Tibial artery (tissue), 4 donors: ENCODE measurements around the gene EPX.

ENCODE experiments used
- DNase-seq, 2 donors: peaks; one replicate each; pipeline ENCODE4 v3.0.0-alpha.2; 2019
- H3K27ac ChIP-seq, 2 donors: fragments of 200-600 bp; sonication (generic) in 1 of 2; 1 replicate in 1 of 2; 2 replicates in 1 of 2; pipeline ENCODE4 v1.5.1; 2018 to 2019; ENCODE audit warnings: mild to moderate bottlenecking in 1 of 2
- H3K27me3 ChIP-seq, 2 donors: fragments of 200-600 bp; sonication (generic) in 1 of 2; one replicate each; pipeline versions ENCODE4 v1.5.1 to v1.6.0; 2016 to 2019
- H3K36me3 ChIP-seq, 3 donors: fragments of 200-600 bp; sonication (generic) in 2 of 3; one replicate each; pipeline ENCODE4 v1.5.1; 2016 to 2019; ENCODE audit warnings: mild to moderate bottlenecking in 2 of 3
- H3K4me1 ChIP-seq, 4 donors: fragments of 200-600 bp; sonication (generic) in 2 of 4; 1 replicate in 3 of 4; 2 replicates in 1 of 4; pipeline ENCODE4 v1.5.1; 2016 to 2019
- H3K4me3 ChIP-seq, 2 donors: fragments of 200-600 bp; sonication (generic) in 1 of 2; 1 replicate in 1 of 2; 2 replicates in 1 of 2; pipeline ENCODE4 v1.5.1; 2018 to 2019; ENCODE audit warnings: mild to moderate bottlenecking in 2 of 2
- H3K9me3 ChIP-seq, 3 donors: fragments of 200-600 bp; sonication (generic) in 1 of 3; one replicate each; pipeline ENCODE4 v1.5.1; 2016 to 2019
- CTCF ChIP-seq, 2 experiments: fragments of 200-600 bp in 1 of 2; fragments of 450-650 bp in 1 of 2; IDR thresholded peaks; one replicate each; pipeline ENCODE4 v1.5.1; 2017 to 2019; ENCODE audit warnings: antibody characterized with exemption in 2 of 2, mild to moderate bottlenecking in 1 of 2, moderate library complexity in 1 of 2
- intact Hi-C: fragments of 100-400 bp; cut with DNase I; formaldehyde crosslinking; loops from one replicate; pipeline ENCODE4 v1.15.0; 2023; ENCODE audit warnings: low total_unique reads

EPX gene

GRCh38 chr17:58217766-58218165, 25.2 kb downstream of the EPX start:
- DNase-seq: no peak

GRCh38 chr17:58219007-58219788, 26.7 kb downstream of the EPX start, which contains the start of gene MKS1:
Gene MKS1, minus strand, starts transcription at chr17:58219255. Its CDS starts 25 bp downstream, at chr17:58219230.
- peak; percentile 91 to 96 for DNase-seq
- intact Hi-C loops: no loop called here
- no peaks in the 10 kb centered on the region for H3K27me3 ChIP-seq
- H3K36me3 ChIP-seq: peaks cover 0 to 24% (median 20%) of the 10 kb centered on the region in 3 donors
- no peaks in the 10 kb centered on the region for H3K9me3 ChIP-seq
- peak; percentile 75 to 77 for TF ChIP-seq CTCF (IDR thresholded peaks at IDR 0.05)
- H3K27ac ChIP-seq: peak within 1 kb of the TSS; percentile 76 to 85
- peaks cover 0 to 12% (median 9%) of the 10 kb centered on the region in 4 donors for H3K4me1 ChIP-seq
- peak within 1 kb of the TSS; percentile 65 to 91 for H3K4me3 ChIP-seq

More at GRCh38 chr17:58217766-58218165, 25.2 kb downstream of the EPX start:
- Histone ChIP-seq H3K36me3 (peaks cover 13 to 38% (median 34%) of the 10 kb centered on the region in 3 donors), H3K9me3 (no peaks in the 10 kb centered on the region), H3K27ac (no peak overlapping the region), H3K4me1 (peaks cover 0 to 12% (median 9%) of the 10 kb centered on the region in 4 donors), H3K27me3 (no peaks in the 10 kb centered on the region), H3K4me3 (no peak overlapping the region)
- no peak for TF ChIP-seq CTCF (IDR thresholded peaks at IDR 0.05)
- intact Hi-C loops: no loop called here

GRCh38 chr17:58219789-58220183, 27.3 kb downstream of the EPX start:
- Histone ChIP-seq H3K9me3 (no peaks in the 10 kb centered on the region), H3K27ac (peak overlapping the region; percentile 76 to 85), H3K4me3 (peak overlapping the region; percentile 65 to 91), H3K36me3 (peaks cover 0 to 18% (median 14%) of the 10 kb centered on the region in 3 donors), H3K27me3 (no peaks in the 10 kb centered on the region), H3K4me1 (peaks cover 0 to 12% (median 9%) of the 10 kb centered on the region in 4 donors)
- intact Hi-C loops: no loop called here
- no peak for DNase-seq
- no peak for TF ChIP-seq CTCF (IDR thresholded peaks at IDR 0.05)

GRCh38 chr17:58224315-58224714, 31.8 kb downstream of the EPX start:
- no peak overlapping the region for H3K27ac ChIP-seq
- H3K36me3 ChIP-seq: no peaks in the 10 kb centered on the region
- no peak overlapping the region for H3K4me3 ChIP-seq
- no peak for DNase-seq
- no peak for TF ChIP-seq CTCF (IDR thresholded peaks at IDR 0.05)
- H3K4me1 ChIP-seq: peaks cover 0 to 8% (median 7%) of the 10 kb centered on the region in 4 donors
- intact Hi-C loops: no loop called here
- peaks cover 0 to 11% of the 10 kb centered on the region in 2 donors for H3K27me3 ChIP-seq
- no peaks in the 10 kb centered on the region for H3K9me3 ChIP-seq

- Histone ChIP-seq H3K27me3 (peaks cover 0 to 29% of the 10 kb centered on the region in 2 donors), H3K9me3 (no peaks in the 10 kb centered on the region), H3K4me3 (no peak overlapping the region), H3K27ac (no peak overlapping the region), H3K36me3 (no peaks in the 10 kb centered on the region), H3K4me1 (no peaks in the 10 kb centered on the region)
- intact Hi-C loops: no loop called here
- TF ChIP-seq CTCF (IDR thresholded peaks at IDR 0.05): no peak
- DNase-seq: no peak
Measured at GRCh38 chr17:58227733-58228132, 35.2 kb downstream of the EPX start.
